Body of pancreas (tissue), 4 donors: ENCODE data around the gene EYA2.

Experiments used
- CTCF ChIP-seq, 7 experiments: fragments of 450-650 bp in 4 of 7; fragments of 200-600 bp in 3 of 7; sonication (generic) in 3 of 7; IDR thresholded peaks; one replicate each; pipeline ENCODE4 v1.5.1; 2016 to 2019; ENCODE audit warnings: antibody characterized with exemption in 7 of 7
- POLR2A ChIP-seq, 3 donors: fragments of 450-650 bp; IDR thresholded peaks; one replicate each; pipeline ENCODE4 v1.6.1; 2016; ENCODE audit warnings: antibody characterized with exemption in 3 of 3, mild to moderate bottlenecking in 2 of 3

- no peak for TF ChIP-seq CTCF (IDR thresholded peaks at IDR 0.05)
- TF ChIP-seq POLR2A (IDR thresholded peaks at IDR 0.05), result no peak
Observed at GRCh38 chr20:47174456-47175243, 280.0 kb downstream of the EYA2 start.
